Suprapubic skin (tissue), 4 donors: Measurements from ENCODE around the gene APOO. TPM values are rescaled to one million over a fixed set of nuclear protein-coding genes. Genes with fewer than 3 reads are reported as not detected.

Source experiments
- DNase-seq, 2 donors: peaks; one replicate each; pipeline ENCODE4 v3.0.0-alpha.2; 2019; ENCODE audit warnings: low spot score in 2 of 2
- H3K27ac ChIP-seq: fragments of 200-600 bp; sonication (generic); one replicate; pipeline ENCODE4 v1.5.1; 2019
- H3K27me3 ChIP-seq: fragments of 200-600 bp; sonication (generic); one replicate; pipeline ENCODE4 v1.5.1; 2019
- H3K36me3 ChIP-seq: fragments of 200-600 bp; sonication (generic); one replicate; pipeline ENCODE4 v1.5.1; 2019
- H3K4me1 ChIP-seq: fragments of 200-600 bp; sonication (generic); one replicate; pipeline ENCODE4 v1.5.1; 2019
- H3K4me3 ChIP-seq: fragments of 200-600 bp; sonication (generic); one replicate; pipeline ENCODE4 v1.5.1; 2019; ENCODE audit warnings: mild to moderate bottlenecking
- H3K9me3 ChIP-seq: fragments of 200-600 bp; sonication (generic); one replicate; pipeline ENCODE4 v1.5.1; 2019
- CTCF ChIP-seq, 2 donors: fragments of 200-600 bp in 1 of 2; fragments of 450-650 bp in 1 of 2; sonication (generic) in 1 of 2; IDR thresholded peaks; one replicate each; pipeline ENCODE4 v1.5.1; 2016 to 2019; ENCODE audit warnings: antibody characterized with exemption in 2 of 2, mild to moderate bottlenecking in 1 of 2, moderate library complexity in 1 of 2
- EP300 ChIP-seq: sonication (generic); formaldehyde crosslinking; IDR thresholded peaks from one replicate; pipeline ENCODE4 v1.6.1; 2017; ENCODE audit warnings: antibody characterized with exemption
- POLR2A ChIP-seq, 2 donors: fragments of 450-650 bp; IDR thresholded peaks; one replicate each; pipeline ENCODE4 v1.6.1; 2017; ENCODE audit warnings: antibody characterized with exemption in 2 of 2, mild to moderate bottlenecking in 2 of 2, moderate library complexity in 2 of 2
- POLR2AphosphoS5 ChIP-seq, 3 donors: sonication (generic); formaldehyde crosslinking; IDR thresholded peaks; one replicate each; pipeline ENCODE4 v1.6.1; 2017; ENCODE audit warnings: antibody characterized with exemption in 3 of 3
- WGBS: methylation state at CpG from one replicate; pipeline ENCODE4 v1.1.5; 2018; 5-methylcytosine and 5-hydroxymethylcytosine counted together
- total RNA-seq, 4 donors: library from RNA; depleted of rRNA; stranded (reverse); fragments of >200 nt; gene quantifications; one replicate each; pipeline ENCODE4 v1.1.0, GENCODE V29; 2016

APOO gene
- total RNA-seq, 4 donors from 2014 or later = 6.2 to 14.1 (median 9.7) TPM

GRCh38 chrX:23805389-23805788 lies 102.3 kb downstream of the APOO start:
- 90% methylated on average over 9 of the region's 9 CpGs for WGBS
- no peaks in the 10 kb centered on the region for H3K36me3 ChIP-seq
- no peaks in the 10 kb centered on the region for H3K27me3 ChIP-seq
- no peaks in the 10 kb centered on the region for H3K9me3 ChIP-seq
- DNase-seq = no peak
- peaks cover 3% of the 10 kb centered on the region for H3K4me1 ChIP-seq
- H3K27ac ChIP-seq = no peak overlapping the region
- H3K4me3 ChIP-seq = no peak overlapping the region
- no peak for TF ChIP-seq CTCF (IDR thresholded peaks at IDR 0.05)

- Histone ChIP-seq H3K36me3 (no peaks in the 10 kb centered on the region), H3K4me1 (peaks cover 3% of the 10 kb centered on the region), H3K4me3 (no peak overlapping the region), H3K27ac (peak overlapping the region; percentile 48), H3K27me3 (no peaks in the 10 kb centered on the region), H3K9me3 (no peaks in the 10 kb centered on the region)
- no peak for TF ChIP-seq POLR2AphosphoS5 (IDR thresholded peaks at IDR 0.05)
- no peak for TF ChIP-seq EP300
- TF ChIP-seq POLR2A (IDR thresholded peaks at IDR 0.05) = no peak
- 77% methylated on average over 3 of the region's 3 CpGs for WGBS
- DNase-seq = no peak
Observed at GRCh38 chrX:23804578-23804977, 103.2 kb downstream of the APOO start.

GRCh38 chrX:23803931-23804381 lies 103.8 kb downstream of the APOO start:
- 73% methylated on average over 5 of the region's 5 CpGs for WGBS
- H3K4me1 ChIP-seq = peaks cover 3% of the 10 kb centered on the region
- no peaks in the 10 kb centered on the region for H3K9me3 ChIP-seq
- peak overlapping the region; percentile 48 for H3K27ac ChIP-seq
- TF ChIP-seq CTCF (IDR thresholded peaks at IDR 0.05) (no peak), POLR2AphosphoS5 (IDR thresholded peaks at IDR 0.05) (peak in 1 of 3 donors; percentile 32)
- H3K4me3 ChIP-seq = no peak overlapping the region
- H3K27me3 ChIP-seq = no peaks in the 10 kb centered on the region
- no peaks in the 10 kb centered on the region for H3K36me3 ChIP-seq
- DNase-seq = peak in 1 of 2 donors; percentile 66

GRCh38 chrX:23802431-23802830 lies 105.3 kb downstream of the APOO start:
- Histone ChIP-seq H3K4me3 (no peak overlapping the region), H3K4me1 (peaks cover 3% of the 10 kb centered on the region), H3K9me3 (no peaks in the 10 kb centered on the region), H3K36me3 (no peaks in the 10 kb centered on the region), H3K27ac (no peak overlapping the region), H3K27me3 (no peaks in the 10 kb centered on the region)
- 84% methylated on average over 5 of the region's 5 CpGs for WGBS
- TF ChIP-seq CTCF (IDR thresholded peaks at IDR 0.05) = no peak
- no peak for TF ChIP-seq POLR2AphosphoS5 (IDR thresholded peaks at IDR 0.05)
- no peak for TF ChIP-seq POLR2A (IDR thresholded peaks at IDR 0.05)
- TF ChIP-seq EP300 = no peak
- no peak for DNase-seq

- Histone ChIP-seq H3K27ac (no peak overlapping the region), H3K4me1 (peaks cover 6% of the 10 kb centered on the region), H3K9me3 (no peaks in the 10 kb centered on the region), H3K36me3 (no peaks in the 10 kb centered on the region), H3K27me3 (no peaks in the 10 kb centered on the region), H3K4me3 (no peak overlapping the region)
- TF ChIP-seq POLR2A (IDR thresholded peaks at IDR 0.05) = no peak
- no peak for TF ChIP-seq EP300
- TF ChIP-seq CTCF (IDR thresholded peaks at IDR 0.05) = no peak
- TF ChIP-seq POLR2AphosphoS5 (IDR thresholded peaks at IDR 0.05) = no peak
- WGBS = 78% methylated on average over 6 of the region's 6 CpGs
- no peak for DNase-seq
Observed at GRCh38 chrX:23799469-23800065, 108.2 kb downstream of the APOO start.
